WTC11 (cell line): ENCODE measurements around the gene CLEC17A. TPM values are rescaled to one million over a fixed set of nuclear protein-coding genes. Genes with fewer than 3 reads are reported as not detected.
"Not testable (repeated sequence)": the region's sequence is repeated elsewhere in the genome, so short reads cannot be mapped to it uniquely, and the experiment has no call there.

Source experiments
- ATAC-seq: fragments of 200-7000 bp; cut with Tn5 transposase; 2 replicates; pipeline ENCODE4 v1.10.0; 2021; ENCODE audit warnings: mild to moderate bottlenecking, moderate library complexity
- CTCF ChIA-PET: fragments of 300-600 bp; sonication (Branson Sonifier 250); formaldehyde crosslinking; loops from one replicate; lab custom pipeline; 2021; ENCODE audit warnings: antibody characterized with exemption; lab: Charles Lee
- POLR2A ChIA-PET: fragments of 350-600 bp; sonication (Branson Sonifier 250); formaldehyde crosslinking; loops from one replicate; lab custom pipeline; 2021; ENCODE audit warnings: antibody characterized with exemption; lab: Charles Lee
- DNase-seq: peaks from one replicate; pipeline ENCODE4 v3.0.0; 2021; ENCODE audit warnings: low spot score
- H3K27ac Mint-ChIP-seq: 2 replicates; pipeline ENCODE4 v1.8.0; 2021; ENCODE audit warnings: mixed read lengths
- H3K27me3 Mint-ChIP-seq: 2 replicates; pipeline ENCODE4 v1.8.0; 2021; ENCODE audit warnings: low read depth, mild to moderate bottlenecking, moderate library complexity, mixed read lengths
- H3K36me3 Mint-ChIP-seq: 2 replicates; pipeline ENCODE4 v1.8.0; 2021; ENCODE audit warnings: mixed read lengths
- H3K4me1 Mint-ChIP-seq: 2 replicates; pipeline ENCODE4 v1.8.0; 2022; ENCODE audit warnings: mixed read lengths
- H3K4me3 Mint-ChIP-seq: 2 replicates; pipeline ENCODE4 v1.8.0; 2021; ENCODE audit warnings: mild to moderate bottlenecking, moderate library complexity, mixed read lengths
- H3K9me3 Mint-ChIP-seq: 2 replicates; pipeline ENCODE4 v1.8.0; 2021; ENCODE audit warnings: mixed read lengths
- CREB1 ChIP-seq: sonication (generic); formaldehyde crosslinking; IDR thresholded peaks from 2 replicates; pipeline ENCODE4 v1.8.0; 2023; ENCODE audit warnings: mild to moderate bottlenecking, missing genetic modification reagents
- FOXJ3 ChIP-seq: sonication (generic); formaldehyde crosslinking; IDR thresholded peaks from 2 replicates; pipeline ENCODE4 v1.9.0; 2021; ENCODE audit warnings: missing genetic modification reagents, mild to moderate bottlenecking, borderline replicate concordance
- FOXK1 ChIP-seq: sonication (generic); formaldehyde crosslinking; IDR thresholded peaks from 2 replicates; pipeline ENCODE4 v1.8.0; 2022; ENCODE audit warnings: mild to moderate bottlenecking, moderate library complexity, missing genetic modification reagents
- GTF2I ChIP-seq: fragments of 250-450 bp; sonication (Bioruptor Pico); conservative IDR thresholded peaks from 2 replicates; pipeline ENCODE4 v1.4.0; 2021; ENCODE audit warnings: mild to moderate bottlenecking
- HMGA2 ChIP-seq: fragments of 250-450 bp; sonication (Bioruptor Pico); IDR thresholded peaks from 2 replicates; pipeline ENCODE4 v1.4.0; 2021; ENCODE audit warnings: mild to moderate bottlenecking, moderate library complexity
- KAT7 ChIP-seq: sonication (generic); formaldehyde crosslinking; IDR thresholded peaks from 2 replicates; pipeline ENCODE4 v1.8.1; 2023; ENCODE audit warnings: missing genetic modification reagents, mild to moderate bottlenecking, borderline replicate concordance
- MYBL2 ChIP-seq: sonication (generic); formaldehyde crosslinking; IDR thresholded peaks from 2 replicates; pipeline ENCODE4 v1.8.1; 2023; ENCODE audit warnings: mild to moderate bottlenecking, moderate library complexity, missing genetic modification reagents
- SMAD3 ChIP-seq: sonication (generic); formaldehyde crosslinking; IDR thresholded peaks from 2 replicates; pipeline ENCODE4 v1.8.0; 2022; ENCODE audit warnings: missing genetic modification reagents, mild to moderate bottlenecking, borderline replicate concordance
- TEAD4 ChIP-seq: sonication (generic); formaldehyde crosslinking; IDR thresholded peaks from 2 replicates; pipeline ENCODE4 v1.8.0; 2022; ENCODE audit warnings: mild to moderate bottlenecking, missing genetic modification reagents
- ZNF263 ChIP-seq: sonication (generic); formaldehyde crosslinking; IDR thresholded peaks from 2 replicates; pipeline ENCODE4 v1.8.1; 2022; ENCODE audit warnings: low read depth, mild to moderate bottlenecking, moderate library complexity, missing genetic modification reagents
- ZNF317 ChIP-seq: sonication (generic); formaldehyde crosslinking; IDR thresholded peaks from 2 replicates; pipeline ENCODE4 v1.8.1; 2023; ENCODE audit warnings: low read depth, mild to moderate bottlenecking, moderate library complexity, missing genetic modification reagents, borderline replicate concordance
- total RNA-seq: library from RNA; stranded (reverse); gene quantifications from 3 replicates; pipeline ENCODE4 v1.2.3, GENCODE V29; 2021
- TF ChIP-seq, protein P1 (sequence below): sonication (generic); formaldehyde crosslinking; IDR thresholded peaks from 2 replicates; pipeline ENCODE4 v1.8.0; 2022; ENCODE audit warnings: mild to moderate bottlenecking, missing genetic modification reagents
- TF ChIP-seq, protein P2 (sequence below): sonication (generic); formaldehyde crosslinking; conservative IDR thresholded peaks from 2 replicates; pipeline ENCODE4 v1.8.1; 2022; ENCODE audit warnings: mild to moderate bottlenecking, missing genetic modification reagents
- TF ChIP-seq, protein P3 (sequence below): sonication (generic); formaldehyde crosslinking; IDR thresholded peaks from 2 replicates; pipeline ENCODE4 v1.8.1; 2023; ENCODE audit warnings: mild to moderate bottlenecking, missing genetic modification reagents
- TF ChIP-seq, protein P4 (sequence below): sonication (generic); formaldehyde crosslinking; IDR thresholded peaks from 2 replicates; pipeline ENCODE4 v1.8.0; 2023; ENCODE audit warnings: missing genetic modification reagents, mild to moderate bottlenecking, borderline replicate concordance

The CLEC17A gene
- total RNA-seq, 1 experiment from 2014 or later: not detected

DNA sequence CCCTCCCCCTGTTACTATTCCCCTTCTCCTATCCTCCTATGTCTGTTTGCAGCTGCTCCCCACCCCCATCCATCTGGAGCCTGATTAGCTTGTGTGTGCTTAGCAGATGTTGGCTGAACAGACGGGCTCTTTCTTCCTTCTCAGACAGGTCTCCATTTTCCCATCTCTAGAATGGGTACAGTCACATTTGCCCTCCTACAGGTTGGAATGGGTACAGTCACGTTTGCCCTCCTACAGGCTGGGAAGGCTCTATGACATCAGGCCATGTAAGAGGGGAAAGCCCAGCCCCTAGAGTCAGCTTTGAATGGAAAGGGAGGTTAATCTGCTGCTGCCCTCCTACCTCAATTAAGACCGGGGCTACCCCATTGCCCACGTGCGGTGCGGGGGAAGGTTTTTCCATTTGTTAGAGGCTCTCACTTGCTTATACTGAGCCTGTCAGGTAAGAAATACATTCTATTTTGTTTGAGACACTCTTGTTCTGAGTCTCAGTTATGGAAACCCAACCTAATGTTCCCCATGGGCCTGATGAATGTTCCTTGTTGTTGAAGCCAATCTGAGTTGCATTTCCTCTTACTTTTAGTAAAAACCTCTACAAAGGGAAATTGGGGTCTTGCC is 2.2 kb upstream of the CLEC17A start:
- ChIA-PET CTCF (interaction anchor here (1.6 kb wide), 1 partner anchor 106 kb away, joined by 7 read pairs; no protein-coding TSS in a partner anchor), POLR2A (no interaction called here)
- peaks cover 5% of the 10 kb centered on the region for H3K4me1 Mint-ChIP-seq
- peaks cover 3% of the 10 kb centered on the region for H3K27me3 Mint-ChIP-seq
- DNase-seq (no peak), ATAC-seq (peak; percentile 18; the same call in 1 of the 2 replicates)
- no peak overlapping the region for H3K27ac Mint-ChIP-seq
- TF ChIP-seq ZNF317: no peak
- no peak for TF ChIP-seq SMAD3 (CRISPR knock-in tag)
- TF ChIP-seq CREB1: no peak
- TF ChIP-seq HMGA2 (CRISPR knock-in tag): no peak
- peak; percentile 66; the same call in 1 of the 2 replicates for TF ChIP-seq GTF2I (CRISPR knock-in tag)
- TF ChIP-seq, protein P1, sequence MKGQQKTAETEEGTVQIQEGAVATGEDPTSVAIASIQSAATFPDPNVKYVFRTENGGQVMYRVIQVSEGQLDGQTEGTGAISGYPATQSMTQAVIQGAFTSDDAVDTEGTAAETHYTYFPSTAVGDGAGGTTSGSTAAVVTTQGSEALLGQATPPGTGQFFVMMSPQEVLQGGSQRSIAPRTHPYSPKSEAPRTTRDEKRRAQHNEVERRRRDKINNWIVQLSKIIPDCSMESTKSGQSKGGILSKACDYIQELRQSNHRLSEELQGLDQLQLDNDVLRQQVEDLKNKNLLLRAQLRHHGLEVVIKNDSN: no peak
- no peak for TF ChIP-seq FOXK1
- no peak overlapping the region for H3K4me3 Mint-ChIP-seq
- no peaks in the 10 kb centered on the region for H3K36me3 Mint-ChIP-seq
- H3K9me3 Mint-ChIP-seq: no peaks in the 10 kb centered on the region

DNA sequence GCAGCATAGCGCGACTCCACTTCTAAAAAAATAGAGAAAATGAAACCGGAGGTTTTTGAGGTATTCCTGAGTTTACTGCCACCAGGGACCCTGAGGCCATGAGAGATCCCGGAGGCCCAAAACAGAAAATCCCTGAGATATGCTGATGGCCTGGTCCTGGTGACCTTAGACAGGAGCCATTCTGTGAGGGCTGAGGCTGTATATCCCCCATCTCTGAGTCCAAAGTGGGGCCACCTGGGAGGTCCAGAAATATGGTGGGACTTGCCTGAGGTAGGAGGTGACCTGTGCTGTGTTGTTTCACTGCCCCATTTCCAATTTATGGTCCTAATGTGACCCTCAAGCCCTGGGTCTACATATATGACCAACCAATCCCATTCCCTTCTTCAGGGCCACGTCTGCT is 1.5 kb downstream of the CLEC17A start:
- H3K36me3 Mint-ChIP-seq, POLR2A ChIA-PET, H3K4me1 Mint-ChIP-seq, H3K9me3 Mint-ChIP-seq, H3K4me3 Mint-ChIP-seq, ATAC-seq, CTCF ChIA-PET, DNase-seq, H3K27ac Mint-ChIP-seq: not testable (repeated sequence)
- H3K27me3 Mint-ChIP-seq: peaks cover 11% of the 10 kb centered on the region

DNA sequence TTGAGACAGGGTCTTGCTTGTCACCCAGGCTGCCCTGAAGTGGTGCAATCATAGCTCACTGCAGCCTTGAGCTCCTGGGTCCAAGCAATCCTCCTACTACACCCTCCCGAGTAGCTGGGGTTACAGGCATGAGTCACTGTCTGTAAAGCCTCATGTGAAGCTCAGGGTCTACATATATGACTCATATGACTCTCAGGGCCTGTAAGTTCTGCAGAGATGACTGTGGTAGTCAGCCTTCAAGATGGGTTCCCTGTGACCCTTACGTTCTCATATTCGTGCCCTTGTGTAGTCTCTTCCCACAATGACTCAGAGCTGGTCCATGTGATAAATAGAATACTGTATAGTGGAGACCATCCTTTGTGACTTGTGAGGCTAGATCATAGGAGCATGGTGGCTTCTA is 2.3 kb downstream of the CLEC17A start:
- DNase-seq, H3K4me3 Mint-ChIP-seq, H3K36me3 Mint-ChIP-seq, H3K9me3 Mint-ChIP-seq, POLR2A ChIA-PET, H3K4me1 Mint-ChIP-seq, H3K27ac Mint-ChIP-seq, CTCF ChIA-PET, ATAC-seq: not testable (repeated sequence)
- peaks cover 11% of the 10 kb centered on the region for H3K27me3 Mint-ChIP-seq

DNA sequence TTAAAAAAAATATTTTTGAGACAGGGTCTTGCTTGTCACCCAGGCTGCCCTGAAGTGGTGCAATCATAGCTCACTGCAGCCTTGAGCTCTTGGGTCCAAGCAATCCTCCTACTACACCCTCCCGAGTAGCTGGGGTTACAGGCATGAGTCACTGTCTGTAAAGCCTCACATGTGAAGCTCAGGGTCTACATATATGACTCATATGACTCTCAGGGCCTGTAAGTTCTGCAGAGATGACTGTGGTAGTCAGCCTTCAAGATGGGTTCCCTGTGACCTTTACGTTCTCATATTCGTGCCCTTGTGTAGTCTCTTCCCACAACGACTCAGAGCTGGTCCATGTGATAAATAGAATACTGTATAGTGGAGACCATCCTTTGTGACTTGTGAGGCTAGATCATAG is 6.5 kb downstream of the CLEC17A start:
- DNase-seq, H3K27ac Mint-ChIP-seq, POLR2A ChIA-PET, H3K36me3 Mint-ChIP-seq, CTCF ChIA-PET, ATAC-seq, H3K9me3 Mint-ChIP-seq, H3K4me1 Mint-ChIP-seq, H3K4me3 Mint-ChIP-seq: not testable (repeated sequence)
- H3K27me3 Mint-ChIP-seq: peaks cover 16% of the 10 kb centered on the region

DNA sequence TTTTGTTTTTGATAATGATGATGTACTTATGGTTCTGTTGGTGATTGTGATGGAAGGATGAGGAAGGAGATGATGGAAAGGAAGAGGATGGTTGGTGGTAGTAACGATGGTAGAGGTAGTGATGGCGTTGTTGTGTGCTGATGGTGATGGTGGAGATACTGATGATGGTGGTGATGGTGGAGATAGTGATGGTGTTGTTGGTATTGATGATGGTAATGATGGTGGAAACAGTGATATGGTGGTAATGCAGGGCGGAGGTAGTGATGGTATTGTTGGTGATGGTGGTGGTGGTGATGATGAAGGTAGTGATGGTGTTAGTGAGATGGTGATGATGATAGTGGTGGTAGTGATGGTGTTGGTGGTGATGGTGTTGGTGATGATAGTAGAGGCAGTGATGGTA is 12.7 kb downstream of the CLEC17A start:
- DNase-seq (no peak), ATAC-seq (no peak)
- TF ChIP-seq, protein P2, sequence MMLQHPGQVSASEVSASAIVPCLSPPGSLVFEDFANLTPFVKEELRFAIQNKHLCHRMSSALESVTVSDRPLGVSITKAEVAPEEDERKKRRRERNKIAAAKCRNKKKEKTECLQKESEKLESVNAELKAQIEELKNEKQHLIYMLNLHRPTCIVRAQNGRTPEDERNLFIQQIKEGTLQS: no peak
- TF ChIP-seq FOXJ3 (CRISPR knock-in tag): no peak
- no peak for TF ChIP-seq ZNF263 (CRISPR knock-in tag)
- TF ChIP-seq, protein P3, sequence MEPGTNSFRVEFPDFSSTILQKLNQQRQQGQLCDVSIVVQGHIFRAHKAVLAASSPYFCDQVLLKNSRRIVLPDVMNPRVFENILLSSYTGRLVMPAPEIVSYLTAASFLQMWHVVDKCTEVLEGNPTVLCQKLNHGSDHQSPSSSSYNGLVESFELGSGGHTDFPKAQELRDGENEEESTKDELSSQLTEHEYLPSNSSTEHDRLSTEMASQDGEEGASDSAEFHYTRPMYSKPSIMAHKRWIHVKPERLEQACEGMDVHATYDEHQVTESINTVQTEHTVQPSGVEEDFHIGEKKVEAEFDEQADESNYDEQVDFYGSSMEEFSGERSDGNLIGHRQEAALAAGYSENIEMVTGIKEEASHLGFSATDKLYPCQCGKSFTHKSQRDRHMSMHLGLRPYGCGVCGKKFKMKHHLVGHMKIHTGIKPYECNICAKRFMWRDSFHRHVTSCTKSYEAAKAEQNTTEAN (CRISPR knock-in tag): no peak
- no peak for TF ChIP-seq ZNF317
- TF ChIP-seq, protein P4, sequence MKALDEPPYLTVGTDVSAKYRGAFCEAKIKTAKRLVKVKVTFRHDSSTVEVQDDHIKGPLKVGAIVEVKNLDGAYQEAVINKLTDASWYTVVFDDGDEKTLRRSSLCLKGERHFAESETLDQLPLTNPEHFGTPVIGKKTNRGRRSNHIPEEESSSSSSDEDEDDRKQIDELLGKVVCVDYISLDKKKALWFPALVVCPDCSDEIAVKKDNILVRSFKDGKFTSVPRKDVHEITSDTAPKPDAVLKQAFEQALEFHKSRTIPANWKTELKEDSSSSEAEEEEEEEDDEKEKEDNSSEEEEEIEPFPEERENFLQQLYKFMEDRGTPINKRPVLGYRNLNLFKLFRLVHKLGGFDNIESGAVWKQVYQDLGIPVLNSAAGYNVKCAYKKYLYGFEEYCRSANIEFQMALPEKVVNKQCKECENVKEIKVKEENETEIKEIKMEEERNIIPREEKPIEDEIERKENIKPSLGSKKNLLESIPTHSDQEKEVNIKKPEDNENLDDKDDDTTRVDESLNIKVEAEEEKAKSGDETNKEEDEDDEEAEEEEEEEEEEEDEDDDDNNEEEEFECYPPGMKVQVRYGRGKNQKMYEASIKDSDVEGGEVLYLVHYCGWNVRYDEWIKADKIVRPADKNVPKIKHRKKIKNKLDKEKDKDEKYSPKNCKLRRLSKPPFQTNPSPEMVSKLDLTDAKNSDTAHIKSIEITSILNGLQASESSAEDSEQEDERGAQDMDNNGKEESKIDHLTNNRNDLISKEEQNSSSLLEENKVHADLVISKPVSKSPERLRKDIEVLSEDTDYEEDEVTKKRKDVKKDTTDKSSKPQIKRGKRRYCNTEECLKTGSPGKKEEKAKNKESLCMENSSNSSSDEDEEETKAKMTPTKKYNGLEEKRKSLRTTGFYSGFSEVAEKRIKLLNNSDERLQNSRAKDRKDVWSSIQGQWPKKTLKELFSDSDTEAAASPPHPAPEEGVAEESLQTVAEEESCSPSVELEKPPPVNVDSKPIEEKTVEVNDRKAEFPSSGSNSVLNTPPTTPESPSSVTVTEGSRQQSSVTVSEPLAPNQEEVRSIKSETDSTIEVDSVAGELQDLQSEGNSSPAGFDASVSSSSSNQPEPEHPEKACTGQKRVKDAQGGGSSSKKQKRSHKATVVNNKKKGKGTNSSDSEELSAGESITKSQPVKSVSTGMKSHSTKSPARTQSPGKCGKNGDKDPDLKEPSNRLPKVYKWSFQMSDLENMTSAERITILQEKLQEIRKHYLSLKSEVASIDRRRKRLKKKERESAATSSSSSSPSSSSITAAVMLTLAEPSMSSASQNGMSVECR (CRISPR knock-in tag): no peak
- TF ChIP-seq TEAD4 (CRISPR knock-in tag): no peak
- no peak for TF ChIP-seq KAT7 (CRISPR knock-in tag)
- no peak for TF ChIP-seq MYBL2 (CRISPR knock-in tag)
- no peak overlapping the region for H3K4me3 Mint-ChIP-seq
- H3K27me3 Mint-ChIP-seq: peaks cover 29% of the 10 kb centered on the region
- CTCF ChIA-PET: interaction anchor here (1.4 kb wide), 1 partner anchor 90 kb away, joined by 3 read pairs; no protein-coding TSS in a partner anchor
- H3K36me3 Mint-ChIP-seq: peaks cover 11% of the 10 kb centered on the region
- H3K4me1 Mint-ChIP-seq: no peaks in the 10 kb centered on the region
- peaks cover 36% of the 10 kb centered on the region for H3K9me3 Mint-ChIP-seq
- POLR2A ChIA-PET: no interaction called here
- H3K27ac Mint-ChIP-seq: no peak overlapping the region
